GM18858 (cell line): ENCODE results near the gene TPST2.

ENCODE experiments used
- ATAC-seq: cut with Tn5 transposase; IDR thresholded peaks from one replicate; pipeline ENCODE4 v1.9.1; 2021; ENCODE audit not compliant: unreplicated experiment

Gene TPST2

DNA sequence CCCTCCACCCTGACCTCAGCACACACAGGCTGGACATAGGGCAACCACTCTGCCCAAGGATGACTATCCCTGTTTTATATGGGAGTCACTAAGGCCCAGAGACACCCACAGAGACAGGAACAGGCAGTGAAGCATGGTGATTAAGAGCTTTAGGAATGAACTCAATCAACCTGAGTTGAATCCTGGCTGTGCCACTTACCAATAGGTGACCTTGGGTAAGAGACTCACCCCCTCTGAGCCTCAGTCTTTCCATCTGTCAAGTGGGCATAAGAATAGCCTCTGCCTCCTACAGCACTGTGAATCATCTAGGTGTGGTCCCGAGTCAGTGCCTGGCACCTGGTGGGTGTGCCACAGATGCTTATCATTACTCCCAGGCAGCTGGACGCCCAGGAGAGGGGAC lies 21.1 kb upstream of the TPST2 start:
- no peak for ATAC-seq

GRCh38 chr22:26610072-26610958 lies 20.4 kb upstream of the TPST2 start:
- peak; percentile 70 for ATAC-seq

GRCh38 chr22:26609287-26609686 lies 19.4 kb upstream of the TPST2 start:
- no peak for ATAC-seq

DNA sequence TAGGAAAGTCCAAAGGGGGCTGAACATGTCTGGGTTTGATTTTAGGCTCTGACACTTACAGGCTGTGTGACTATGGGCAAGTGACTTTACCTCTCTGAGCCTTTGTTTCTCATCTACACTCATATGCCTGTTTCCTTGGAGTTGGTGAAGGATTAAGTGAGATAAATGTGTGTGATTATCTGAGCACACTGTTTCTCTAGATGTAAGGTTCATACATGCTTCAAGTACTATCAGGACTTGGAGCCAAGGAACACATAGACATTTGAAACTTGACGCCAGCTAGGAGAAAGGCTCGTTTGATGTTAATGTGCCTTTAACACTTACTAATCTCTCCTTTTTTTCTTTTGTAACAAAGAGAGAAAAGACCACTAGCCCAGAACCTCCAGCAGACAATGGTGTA lies 18.2 kb upstream of the TPST2 start:
- no peak for ATAC-seq

DNA sequence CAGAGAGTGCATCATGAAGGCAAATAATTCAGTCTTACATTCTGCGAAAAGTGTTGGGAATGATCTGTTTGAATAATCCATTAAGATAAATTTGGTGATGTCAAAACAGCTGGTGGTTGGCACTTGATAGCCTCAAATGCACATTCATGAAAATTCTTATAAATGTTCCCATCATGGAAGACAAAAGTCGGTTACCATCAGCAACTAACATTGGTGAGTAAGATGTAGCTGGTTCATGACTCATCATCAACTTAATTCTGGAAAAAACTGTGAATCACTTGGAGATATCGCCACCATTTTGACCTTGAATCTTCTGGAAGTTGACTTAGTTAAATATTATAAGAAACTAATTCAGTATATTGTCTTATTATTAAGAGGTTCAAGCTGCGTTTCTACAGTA lies 16.7 kb upstream of the TPST2 start:
- ATAC-seq: no peak

GRCh38 chr22:26604368-26604767 lies 14.4 kb upstream of the TPST2 start:
- no peak for ATAC-seq

- ATAC-seq: no peak
Measured at GRCh38 chr22:26602127-26602526, 12.2 kb upstream of the TPST2 start.

- ATAC-seq: no peak
Measured at GRCh38 chr22:26601726-26602125, 11.8 kb upstream of the TPST2 start.

DNA sequence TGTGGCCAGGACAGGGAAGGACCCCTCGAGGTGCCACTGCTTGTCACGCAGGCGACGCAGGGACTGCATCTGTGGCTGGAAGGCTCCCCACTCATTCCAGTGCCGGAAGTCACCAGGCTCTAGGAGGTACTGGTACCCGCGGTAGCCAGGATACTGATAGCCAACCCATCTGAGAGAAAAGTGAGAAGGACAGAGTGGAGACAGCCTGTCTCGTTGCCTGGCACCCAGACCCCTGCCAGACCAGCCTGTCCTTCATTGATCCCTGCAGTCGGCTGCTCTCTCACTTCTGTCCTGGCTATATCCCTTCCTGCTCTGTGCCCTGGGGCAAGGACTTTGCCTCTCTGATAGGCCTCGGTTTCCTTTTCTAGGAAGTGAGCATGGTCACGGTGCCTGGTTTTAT lies 9.6 kb upstream of the TPST2 start:
- no peak for ATAC-seq

DNA sequence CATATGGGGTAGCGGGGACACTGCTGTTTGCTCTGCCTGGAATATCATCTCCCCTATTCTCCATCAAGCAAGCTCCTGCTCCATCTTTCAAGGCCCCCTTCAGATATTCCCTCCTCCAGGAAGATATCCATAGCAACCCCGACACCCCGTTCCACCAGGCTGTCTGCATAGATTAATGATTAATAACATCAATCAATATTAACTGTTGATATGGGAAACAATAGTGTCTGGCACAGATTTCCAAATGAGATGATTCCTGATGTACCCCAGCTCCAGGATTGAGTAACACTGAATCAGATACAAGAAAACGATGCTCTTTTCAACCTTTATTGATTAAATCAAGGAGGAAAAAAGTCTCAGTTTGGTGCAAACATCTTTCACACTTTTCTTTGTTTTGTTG lies 7.5 kb upstream of the TPST2 start:
- no peak for ATAC-seq

DNA sequence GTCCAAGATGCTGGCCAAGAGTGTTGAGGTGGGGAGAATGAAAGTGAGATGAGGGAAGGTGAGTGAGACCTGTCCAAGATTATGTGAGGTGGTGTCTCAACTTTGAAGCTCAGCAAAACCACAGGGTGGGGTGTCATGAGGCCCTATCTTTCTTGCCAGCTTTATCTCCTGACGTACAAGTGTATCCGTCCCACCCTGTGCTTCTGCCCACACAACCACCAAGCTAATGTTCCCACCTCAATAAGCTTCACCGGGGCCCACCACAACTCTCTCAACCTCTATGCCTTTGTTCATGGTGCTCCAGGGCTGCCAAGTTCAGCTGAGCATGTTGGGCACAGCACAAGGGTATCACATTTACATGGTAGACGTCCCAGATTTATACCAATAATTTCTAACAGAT lies 7.1 kb upstream of the TPST2 start:
- ATAC-seq: no peak

DNA sequence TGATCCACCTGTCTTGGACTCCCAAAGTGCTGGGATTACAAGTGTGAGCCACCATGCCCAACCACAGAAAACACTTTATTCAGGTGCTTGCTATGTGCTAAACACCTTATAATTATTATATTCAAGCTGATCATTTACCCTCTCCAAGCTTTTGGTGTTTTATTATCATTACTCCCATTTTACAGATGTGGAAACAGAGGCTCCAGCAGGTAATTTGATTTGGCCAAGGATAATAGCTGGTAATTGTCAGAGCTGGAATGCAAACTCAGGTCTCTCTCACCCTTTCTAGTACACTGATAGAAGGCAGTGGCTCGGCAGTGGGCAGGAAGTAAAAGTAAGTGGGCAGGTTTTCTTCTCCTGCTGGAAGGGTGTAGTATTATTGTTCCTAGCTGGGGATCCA lies 3.8 kb upstream of the TPST2 start:
- no peak for ATAC-seq

- ATAC-seq: peak; percentile 43
Measured at GRCh38 chr22:26592421-26592891, 2.5 kb upstream of the TPST2 start.

- ATAC-seq: no peak
Measured at GRCh38 chr22:26589367-26589844, 526 bp downstream of the TPST2 start.

DNA sequence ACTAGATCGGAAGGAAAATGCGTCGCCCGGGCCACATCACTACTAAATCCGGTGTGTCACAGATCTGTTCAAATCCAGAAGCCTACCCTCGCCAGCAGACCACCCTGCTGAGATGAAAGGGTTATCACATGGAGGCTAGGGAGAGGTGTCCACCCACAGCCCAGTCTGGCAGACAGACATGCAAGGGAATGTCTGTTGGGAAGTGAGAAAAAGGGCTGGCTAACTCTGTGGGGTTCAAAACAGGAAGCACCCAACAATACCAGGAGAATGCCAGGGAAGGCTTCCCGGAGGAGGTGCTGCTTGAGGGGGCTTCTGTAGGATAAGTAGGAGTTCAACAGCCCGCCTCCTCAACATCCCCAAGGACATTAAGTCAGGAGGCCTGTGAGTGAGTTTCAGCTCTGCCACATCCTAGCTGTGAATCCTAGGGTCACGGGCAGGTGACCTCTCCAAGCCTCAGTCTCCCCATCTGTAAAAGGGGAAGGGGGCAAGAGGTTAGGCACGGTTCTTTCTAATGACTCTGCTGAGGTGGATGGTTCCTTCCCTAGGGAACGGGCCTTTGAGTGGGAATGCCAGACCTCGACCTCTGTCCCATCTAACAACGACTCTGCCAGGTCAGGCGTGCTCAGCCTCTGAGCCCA lies 1.1 kb downstream of the TPST2 start:
- no peak for ATAC-seq

DNA sequence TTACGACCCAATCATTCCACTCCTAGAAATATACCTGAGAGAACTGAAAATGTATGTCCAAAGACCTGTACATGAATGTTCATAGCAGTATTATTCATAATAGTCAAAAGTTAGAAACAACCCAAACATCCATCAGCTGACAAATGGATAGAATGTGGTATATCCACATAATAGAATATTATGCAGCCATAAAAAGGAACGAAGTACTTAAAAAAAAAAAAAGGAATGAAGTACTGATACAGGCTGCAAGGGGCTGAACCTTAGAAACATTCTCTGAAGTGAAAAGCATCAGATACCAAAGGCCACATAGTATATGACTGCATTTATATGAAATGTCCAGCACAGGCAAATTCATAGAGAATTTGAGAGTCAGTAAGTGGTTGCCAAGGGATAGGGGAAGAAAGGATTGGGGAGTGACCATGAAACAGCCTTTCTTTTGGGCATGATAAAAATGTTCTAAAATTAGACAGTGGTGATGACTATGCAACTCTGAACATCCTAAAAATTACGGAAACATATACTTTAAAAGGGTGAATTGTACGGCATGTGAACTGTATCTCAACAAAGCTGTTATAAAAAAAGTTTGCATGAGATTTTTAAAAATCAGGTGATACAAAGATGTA lies 1.8 kb downstream of the TPST2 start:
- ATAC-seq: no peak

GRCh38 chr22:26586556-26587325 lies 3.2 kb downstream of the TPST2 start:
- ATAC-seq: no peak

GRCh38 chr22:26585104-26585790 lies 4.7 kb downstream of the TPST2 start:
- ATAC-seq: no peak

- ATAC-seq: no peak
Measured at GRCh38 chr22:26584010-26584409, 5.9 kb downstream of the TPST2 start.

GRCh38 chr22:26581633-26582168 lies 8.2 kb downstream of the TPST2 start:
- ATAC-seq: no peak
